H9 (cell line): ENCODE measurements around the gene CMTM5. TPM values are rescaled to one million over a fixed set of nuclear protein-coding genes. Genes with fewer than 3 reads are reported as not detected.

Experiments
- DNase-seq: peaks from one replicate; pipeline ENCODE4 v3.0.0-alpha.2; 2017
- H2AFZ ChIP-seq: one replicate; pipeline ENCODE4 v1.6.1; 2013; ENCODE audit warnings: mild to moderate bottlenecking, low read length, control low read depth, moderate library complexity
- H2AK5ac ChIP-seq: 2 replicates; pipeline ENCODE4 v1.6.1; 2013; ENCODE audit warnings: low read length, control low read depth, mixed read lengths; ENCODE audit not compliant: insufficient read length
- H2BK120ac ChIP-seq: one replicate; pipeline ENCODE4 v1.6.1; 2013; ENCODE audit warnings: low read depth, mild to moderate bottlenecking, low read length, control low read depth, inconsistent platforms; ENCODE audit not compliant: poor library complexity, severe bottlenecking
- H2BK12ac ChIP-seq: 2 replicates; pipeline ENCODE4 v1.6.1; 2013; ENCODE audit warnings: low read length, control low read depth, mixed read lengths, low read depth; ENCODE audit not compliant: insufficient read length
- H2BK15ac ChIP-seq: 2 replicates; pipeline ENCODE4 v1.6.1; 2013; ENCODE audit warnings: low read depth, low read length, control low read depth
- H2BK20ac ChIP-seq: one replicate; pipeline ENCODE4 v1.6.1; 2013; ENCODE audit warnings: low read depth, mild to moderate bottlenecking, low read length, control low read depth, inconsistent platforms; ENCODE audit not compliant: poor library complexity, severe bottlenecking
- H2BK5ac ChIP-seq: 2 replicates; pipeline ENCODE4 v1.6.1; 2013; ENCODE audit warnings: low read length, control low read depth, mixed read lengths; ENCODE audit not compliant: insufficient read length
- H3K14ac ChIP-seq: 2 replicates; pipeline ENCODE4 v1.6.1; 2013; ENCODE audit warnings: low read length, control low read depth; ENCODE audit not compliant: insufficient read depth
- H3K18ac ChIP-seq: 2 replicates; pipeline ENCODE4 v1.6.1; 2013; ENCODE audit warnings: low read depth, mild to moderate bottlenecking, mixed read lengths, low read length, control low read depth; ENCODE audit not compliant: insufficient read length
- H3K23ac ChIP-seq: 2 replicates; pipeline ENCODE4 v1.6.1; 2013; ENCODE audit warnings: low read length, control low read depth, mixed read lengths, low read depth; ENCODE audit not compliant: insufficient read length
- H3K23me2 ChIP-seq: 2 replicates; pipeline ENCODE4 v1.6.1; 2013; ENCODE audit warnings: low read depth, mild to moderate bottlenecking, mixed read lengths, low read length, control low read depth; ENCODE audit not compliant: insufficient read length, poor library complexity, severe bottlenecking
- H3K27ac ChIP-seq: 2 replicates; pipeline ENCODE4 v1.5.1; 2013; ENCODE audit warnings: low read length, control low read depth, mixed read lengths, low read depth; ENCODE audit not compliant: insufficient read length
- H3K27me3 ChIP-seq: 2 replicates; pipeline ENCODE4 v1.6.1; 2013; ENCODE audit warnings: low read length, control low read depth, inconsistent platforms; ENCODE audit not compliant: insufficient read depth
- H3K4ac ChIP-seq: 2 replicates; pipeline ENCODE4 v1.6.1; 2013; ENCODE audit warnings: low read depth, mild to moderate bottlenecking, control low read depth, inconsistent platforms, low read length, moderate library complexity
- H3K4me1 ChIP-seq: 2 replicates; pipeline ENCODE4 v1.6.1; 2013; ENCODE audit warnings: low read length, control low read depth, inconsistent platforms; ENCODE audit not compliant: insufficient read depth
- H3K4me2 ChIP-seq: 2 replicates; pipeline ENCODE4 v1.6.1; 2013; ENCODE audit warnings: low read length, control low read depth, mixed read lengths; ENCODE audit not compliant: insufficient read length, insufficient read depth
- H3K56ac ChIP-seq: 2 replicates; pipeline ENCODE4 v1.6.1; 2013; ENCODE audit warnings: low read depth, mild to moderate bottlenecking, mixed read lengths, low read length, control low read depth; ENCODE audit not compliant: insufficient read length
- H3K79me1 ChIP-seq: 2 replicates; pipeline ENCODE4 v1.6.1; 2013; ENCODE audit warnings: low read depth, mild to moderate bottlenecking, moderate library complexity, low read length, control low read depth, inconsistent platforms; ENCODE audit not compliant: insufficient read depth, poor library complexity, severe bottlenecking
- H3K79me2 ChIP-seq: 2 replicates; pipeline ENCODE4 v1.6.1; 2013; ENCODE audit warnings: low read length, control low read depth, inconsistent platforms; ENCODE audit not compliant: insufficient read depth
- H3K9ac ChIP-seq: 2 replicates; pipeline ENCODE4 v1.6.1; 2013; ENCODE audit warnings: low read length, control low read depth, mixed read lengths; ENCODE audit not compliant: insufficient read length; ENCODE audit errors: extremely low read depth
- H3K9me3 ChIP-seq: one replicate; pipeline ENCODE4 v1.6.1; 2013; ENCODE audit warnings: low read depth, low read length, inconsistent platforms; ENCODE audit not compliant: control insufficient read depth
- H3T11ph ChIP-seq: one replicate; pipeline ENCODE4 v1.6.1; 2013; ENCODE audit warnings: mild to moderate bottlenecking, low read length, control low read depth, inconsistent platforms
- H4K20me1 ChIP-seq: one replicate; pipeline ENCODE4 v1.6.1; 2013; ENCODE audit not compliant: control insufficient read depth, insufficient read length, insufficient read depth
- H4K5ac ChIP-seq: 2 replicates; pipeline ENCODE4 v1.6.1; 2013; ENCODE audit warnings: low read depth, mild to moderate bottlenecking, mixed read lengths, low read length, control low read depth; ENCODE audit not compliant: insufficient read length
- H4K8ac ChIP-seq: replicated peaks from 2 replicates; pipeline ENCODE4 v1.6.1; 2013; ENCODE audit warnings: low read length, control low read depth, mixed read lengths, low read depth; ENCODE audit not compliant: insufficient read length
- H4K91ac ChIP-seq: 2 replicates; pipeline ENCODE4 v1.6.1; 2013; ENCODE audit warnings: low read depth, mild to moderate bottlenecking, moderate library complexity, mixed read lengths, low read length, control low read depth; ENCODE audit not compliant: insufficient read length
- H3K27ac Mint-ChIP-seq, 3 experiments: 2 replicates in 2 of 3; 3 replicates in 1 of 3; pipeline ENCODE4 v1.8.0; 2020 to 2021; ENCODE audit warnings: mixed read lengths in 3 of 3, mild to moderate bottlenecking in 1 of 3, moderate library complexity in 1 of 3
- H3K27me3 Mint-ChIP-seq: 2 replicates; pipeline ENCODE4 v1.8.0; 2021; ENCODE audit warnings: low read depth, mild to moderate bottlenecking, moderate library complexity, mixed read lengths
- H3K36me3 Mint-ChIP-seq, 3 experiments: 2 replicates in 2 of 3; 3 replicates in 1 of 3; pipeline ENCODE4 v1.8.0; 2020 to 2021; ENCODE audit warnings: low read depth in 3 of 3, mixed read lengths in 3 of 3; ENCODE audit not compliant: insufficient read depth in 1 of 3
- H3K4me1 Mint-ChIP-seq, 2 experiments: 2 replicates each; pipeline ENCODE4 v1.8.0; 2020; ENCODE audit warnings: mixed read lengths in 2 of 2
- H3K4me3 Mint-ChIP-seq, 2 experiments: 2 replicates in 1 of 2; 3 replicates in 1 of 2; pipeline ENCODE4 v1.8.0; 2020 to 2021; ENCODE audit warnings: mild to moderate bottlenecking in 2 of 2, mixed read lengths in 2 of 2, moderate library complexity in 1 of 2
- H3K9me3 Mint-ChIP-seq, 2 experiments: 2 replicates in 1 of 2; 3 replicates in 1 of 2; pipeline ENCODE4 v1.8.0; 2020; ENCODE audit warnings: mild to moderate bottlenecking in 2 of 2, mixed read lengths in 2 of 2, moderate library complexity in 1 of 2
- WGBS: extraction: QIAGEN DNeasy Blood & Tissue Kit; methylation state at CpG from one replicate; pipeline ENCODE4 v1.1.7; 2013; ENCODE audit warnings: missing lambda C conversion rate, low lambda C conversion rate, mixed read lengths; ENCODE audit not compliant: insufficient read length; ENCODE audit errors: extremely low coverage; 5-methylcytosine and 5-hydroxymethylcytosine counted together
- total RNA-seq: library from RNA; stranded (reverse); gene quantifications from 2 replicates; pipeline ENCODE4 v1.2.1, GENCODE V29; 2021
- TF ChIP-seq, protein P1 (sequence below): fragments of 200-600 bp; sonication (generic); conservative IDR thresholded peaks from 3 replicates; pipeline ENCODE4 v1.8.0; 2021; ENCODE audit warnings: antibody characterized with exemption, mild to moderate bottlenecking

Gene CMTM5
- total RNA-seq, 1 experiment from 2014 or later, result not detected

- DNase-seq, result peak; percentile 49
- Histone ChIP-seq H3K23ac (no peak overlapping the region), H2BK12ac (no peak overlapping the region), H3K27me3 (no peaks in the 10 kb centered on the region), H2AK5ac (no peak overlapping the region), H3K9ac (no peak overlapping the region), H3K79me1 (no peaks in the 10 kb centered on the region), H3K14ac (no peak overlapping the region; the same call in 1 of the 2 replicates), H2BK5ac (no peak overlapping the region), H3K23me2 (no peaks in the 10 kb centered on the region), H3K79me2 (no peaks in the 10 kb centered on the region), H3K9me3 (no peaks in the 10 kb centered on the region), H2BK20ac (no peak overlapping the region), H3K27ac (no peak overlapping the region), H3K4ac (no peak overlapping the region), H3K4me2 (no peak overlapping the region), H2AFZ (no peak overlapping the region), H2BK120ac (no peak overlapping the region), H4K5ac (no peak overlapping the region), H4K8ac (no peak overlapping the region), H3K56ac (no peak overlapping the region), H4K91ac (no peak overlapping the region), H3K4me1 (peaks cover 3% of the 10 kb centered on the region; the same call in 1 of the 2 replicates), H3K18ac (no peak overlapping the region), H4K20me1 (no peaks in the 10 kb centered on the region), H3T11ph (no peak overlapping the region), H2BK15ac (no peak overlapping the region)
- H3K9me3 Mint-ChIP-seq, result 0 out of 5 replicates have a peak, but pooled peaks cover 0 to 3% of the 10 kb centered on the region in 2 experiments
- no peak overlapping the region for H3K4me3 Mint-ChIP-seq
- H3K27me3 Mint-ChIP-seq, result peaks cover 42% of the 10 kb centered on the region
- TF ChIP-seq, protein P1, sequence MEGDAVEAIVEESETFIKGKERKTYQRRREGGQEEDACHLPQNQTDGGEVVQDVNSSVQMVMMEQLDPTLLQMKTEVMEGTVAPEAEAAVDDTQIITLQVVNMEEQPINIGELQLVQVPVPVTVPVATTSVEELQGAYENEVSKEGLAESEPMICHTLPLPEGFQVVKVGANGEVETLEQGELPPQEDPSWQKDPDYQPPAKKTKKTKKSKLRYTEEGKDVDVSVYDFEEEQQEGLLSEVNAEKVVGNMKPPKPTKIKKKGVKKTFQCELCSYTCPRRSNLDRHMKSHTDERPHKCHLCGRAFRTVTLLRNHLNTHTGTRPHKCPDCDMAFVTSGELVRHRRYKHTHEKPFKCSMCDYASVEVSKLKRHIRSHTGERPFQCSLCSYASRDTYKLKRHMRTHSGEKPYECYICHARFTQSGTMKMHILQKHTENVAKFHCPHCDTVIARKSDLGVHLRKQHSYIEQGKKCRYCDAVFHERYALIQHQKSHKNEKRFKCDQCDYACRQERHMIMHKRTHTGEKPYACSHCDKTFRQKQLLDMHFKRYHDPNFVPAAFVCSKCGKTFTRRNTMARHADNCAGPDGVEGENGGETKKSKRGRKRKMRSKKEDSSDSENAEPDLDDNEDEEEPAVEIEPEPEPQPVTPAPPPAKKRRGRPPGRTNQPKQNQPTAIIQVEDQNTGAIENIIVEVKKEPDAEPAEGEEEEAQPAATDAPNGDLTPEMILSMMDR, result 0 out of 3 replicates have a peak, but pooled peaks have one; percentile 9
- peaks cover 16 to 17% of the 10 kb centered on the region in 2 experiments for H3K4me1 Mint-ChIP-seq
- no peaks in the 10 kb centered on the region for H3K36me3 Mint-ChIP-seq
- no peak overlapping the region for H3K27ac Mint-ChIP-seq
- WGBS, result no CpG with 5 or more reads among the region's 7 CpGs
Measured at GRCh38 chr14:23392613-23393012, 15.8 kb downstream of the CMTM5 start.
